ENCODE data around the gene APOL3.
"Not testable (repeated sequence)": the region's sequence is repeated elsewhere in the genome, so short reads cannot be mapped to it uniquely, and the experiment has no call there.

The APOL3 gene

DNA sequence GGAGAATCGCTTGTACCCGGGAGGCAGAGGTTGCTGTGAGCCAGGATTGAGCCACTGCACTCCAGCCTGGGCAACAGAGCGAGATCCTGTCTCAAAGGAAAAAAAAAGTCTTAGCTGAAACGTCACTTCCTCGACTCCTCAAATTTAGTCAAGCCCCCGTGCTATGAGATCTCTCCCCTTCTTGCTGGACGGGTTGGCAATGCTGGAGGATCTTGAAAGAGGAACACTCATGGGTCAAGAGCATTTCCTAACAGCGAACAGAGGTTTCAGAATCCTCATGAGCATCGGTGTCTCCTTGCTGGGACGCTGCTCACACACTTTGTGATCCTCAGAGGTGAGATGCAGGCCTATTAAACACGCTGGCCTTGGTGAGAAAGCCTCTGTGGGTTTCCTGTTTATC lies 35.9 kb downstream of the APOL3 start:
- no peak overlapping the region for H3K4me3 ChIP-seq (replicated peaks; ENCODE audit: low read depth, low read length)
- TF ChIP-seq, protein P1, sequence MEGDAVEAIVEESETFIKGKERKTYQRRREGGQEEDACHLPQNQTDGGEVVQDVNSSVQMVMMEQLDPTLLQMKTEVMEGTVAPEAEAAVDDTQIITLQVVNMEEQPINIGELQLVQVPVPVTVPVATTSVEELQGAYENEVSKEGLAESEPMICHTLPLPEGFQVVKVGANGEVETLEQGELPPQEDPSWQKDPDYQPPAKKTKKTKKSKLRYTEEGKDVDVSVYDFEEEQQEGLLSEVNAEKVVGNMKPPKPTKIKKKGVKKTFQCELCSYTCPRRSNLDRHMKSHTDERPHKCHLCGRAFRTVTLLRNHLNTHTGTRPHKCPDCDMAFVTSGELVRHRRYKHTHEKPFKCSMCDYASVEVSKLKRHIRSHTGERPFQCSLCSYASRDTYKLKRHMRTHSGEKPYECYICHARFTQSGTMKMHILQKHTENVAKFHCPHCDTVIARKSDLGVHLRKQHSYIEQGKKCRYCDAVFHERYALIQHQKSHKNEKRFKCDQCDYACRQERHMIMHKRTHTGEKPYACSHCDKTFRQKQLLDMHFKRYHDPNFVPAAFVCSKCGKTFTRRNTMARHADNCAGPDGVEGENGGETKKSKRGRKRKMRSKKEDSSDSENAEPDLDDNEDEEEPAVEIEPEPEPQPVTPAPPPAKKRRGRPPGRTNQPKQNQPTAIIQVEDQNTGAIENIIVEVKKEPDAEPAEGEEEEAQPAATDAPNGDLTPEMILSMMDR (IDR thresholded peaks at IDR 0.05; ENCODE audit: low read length, missing control alignments): no peak
- DNase-seq (ENCODE audit: low read depth): no peak

DNA sequence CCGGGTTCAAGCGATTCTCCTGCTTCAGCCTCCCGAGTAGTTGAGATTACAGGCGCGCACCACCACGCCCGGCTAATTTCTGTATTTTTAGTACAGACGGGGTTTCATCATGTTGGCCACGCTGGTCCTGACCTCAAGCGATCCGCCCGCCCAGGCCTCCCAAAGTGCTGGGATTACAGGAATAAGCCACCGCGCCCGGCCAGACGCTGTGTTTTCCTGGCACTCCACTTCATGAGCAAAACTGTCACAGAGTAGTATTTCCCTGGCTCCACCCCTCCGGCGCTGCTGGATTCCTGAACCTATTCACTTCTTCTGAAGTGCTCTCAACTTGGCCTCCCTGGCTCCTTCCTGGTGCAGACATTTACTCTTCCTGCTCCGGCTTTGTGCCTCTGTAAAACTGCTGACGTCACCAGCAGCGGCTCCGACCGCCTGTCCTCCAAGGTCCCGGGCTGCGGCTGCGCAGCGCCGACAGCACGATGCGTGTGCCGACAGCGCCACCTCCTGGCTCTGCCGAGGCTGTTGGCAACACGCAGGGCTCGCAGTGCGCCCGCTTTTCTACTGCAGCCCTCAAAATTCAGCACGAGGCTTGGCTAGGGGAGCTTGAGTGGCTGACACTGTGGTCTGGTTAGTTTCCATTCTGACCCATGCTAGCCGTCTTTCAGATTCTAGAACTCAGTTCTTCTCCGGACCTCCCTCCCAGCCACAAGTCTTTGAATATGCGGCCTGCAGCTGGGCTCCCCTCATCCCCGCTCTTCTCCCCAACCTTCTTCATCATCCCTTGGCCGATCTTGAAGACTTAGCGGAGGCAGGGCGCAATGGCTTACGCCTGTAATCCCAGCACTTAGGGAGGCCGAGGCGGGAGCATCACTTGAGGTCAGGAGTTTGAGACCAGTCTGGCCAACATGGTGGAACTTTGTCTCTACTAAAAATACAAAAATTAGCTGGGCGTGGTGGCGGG lies 36.6 kb downstream of the APOL3 start:
- DNase-seq (ENCODE audit: low read depth): peak; percentile 96
- no peak overlapping the region for H3K4me3 ChIP-seq (replicated peaks; ENCODE audit: low read depth, low read length)
- TF ChIP-seq, protein P1 (IDR thresholded peaks at IDR 0.05; ENCODE audit: low read length, missing control alignments): peak; percentile 91

DNA sequence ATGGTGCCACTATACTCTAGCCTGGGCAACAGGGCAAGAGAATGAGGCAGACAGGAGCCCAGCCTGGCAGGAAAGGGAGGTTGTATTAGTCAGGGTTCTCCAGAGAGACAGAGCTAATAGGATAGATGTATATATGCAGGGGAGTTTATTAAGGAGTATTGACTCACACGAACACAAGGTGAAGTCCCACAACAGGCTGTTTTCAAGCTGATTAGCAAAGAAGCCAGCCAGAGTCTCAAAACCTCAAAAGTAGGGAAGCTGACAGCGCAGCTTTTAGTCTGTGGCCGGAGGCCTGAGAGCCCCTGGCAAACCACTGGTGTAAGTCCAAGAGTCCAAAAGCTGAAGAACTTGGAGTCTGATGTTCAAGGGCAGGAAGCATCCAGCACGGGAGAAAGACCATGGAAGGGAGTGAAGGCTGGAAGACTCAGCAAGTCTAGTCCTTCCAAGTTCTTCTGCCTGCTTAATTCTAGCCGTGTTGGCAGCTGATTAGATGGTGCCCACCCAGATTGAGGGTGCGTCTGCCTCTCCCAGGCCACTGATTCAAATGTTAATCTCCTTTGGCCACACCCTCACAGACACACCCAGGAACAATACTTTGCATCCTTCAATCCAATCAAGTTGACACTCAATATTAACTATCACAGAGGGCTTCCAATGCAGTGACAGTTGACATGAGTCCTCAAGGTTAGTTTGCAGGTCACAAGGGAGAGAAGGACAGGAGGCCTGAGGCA lies 39.8 kb downstream of the APOL3 start:
- H3K4me3 ChIP-seq (replicated peaks; ENCODE audit: low read depth, low read length); DNase-seq (ENCODE audit: low read depth): not testable (repeated sequence)

DNA sequence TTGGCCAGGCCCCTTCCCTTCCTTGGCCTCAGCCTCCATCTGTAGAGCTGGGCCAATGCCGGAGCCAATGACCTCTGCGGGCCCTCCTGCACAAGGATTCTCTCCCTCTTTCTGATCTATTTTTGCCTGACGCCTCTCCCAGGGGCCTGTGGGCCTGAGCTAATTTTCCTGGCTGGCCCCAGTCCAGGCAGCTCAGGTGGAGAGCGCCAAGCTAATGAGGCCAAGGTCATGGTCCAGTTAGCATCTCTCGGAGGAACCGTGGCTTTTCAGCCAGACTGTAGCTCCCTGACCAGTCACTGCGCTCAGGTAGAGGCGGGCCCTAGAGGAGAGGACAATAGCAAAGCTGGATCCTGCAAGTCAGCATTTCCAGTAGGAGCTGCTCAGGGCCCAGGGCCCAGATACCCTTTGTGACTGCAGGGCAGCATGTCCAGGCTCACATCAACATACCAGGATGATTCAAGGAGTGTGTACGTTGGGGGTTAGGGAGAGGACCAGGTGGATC lies 43.5 kb downstream of the APOL3 start:
- no peak for DNase-seq (ENCODE audit: low read depth)
- TF ChIP-seq, protein P1 (IDR thresholded peaks at IDR 0.05; ENCODE audit: low read length, missing control alignments): no peak
- no peak overlapping the region for H3K4me3 ChIP-seq (replicated peaks; ENCODE audit: low read depth, low read length)

DNA sequence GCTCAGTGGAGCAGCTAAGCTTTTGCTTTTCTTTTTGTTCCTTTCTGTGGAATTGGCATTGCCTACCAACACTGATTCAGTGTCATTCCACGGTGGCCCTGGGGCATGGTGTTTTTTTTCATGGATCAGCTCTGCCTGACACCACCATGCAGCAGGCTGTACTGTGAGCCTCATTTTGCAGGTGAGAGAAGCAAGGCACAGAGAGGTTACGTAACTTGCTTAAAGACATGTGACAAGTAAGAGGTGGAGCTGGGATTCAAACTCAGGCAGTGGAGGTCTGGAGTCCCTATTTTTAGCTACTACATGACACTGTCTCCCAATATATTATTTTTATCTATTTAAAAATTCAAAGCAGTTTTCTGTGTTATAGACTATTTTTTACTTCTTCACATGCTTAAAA lies 44.4 kb downstream of the APOL3 start:
- H3K4me3 ChIP-seq (replicated peaks; ENCODE audit: low read depth, low read length): no peak overlapping the region
- no peak for DNase-seq (ENCODE audit: low read depth)
- TF ChIP-seq, protein P1 (IDR thresholded peaks at IDR 0.05; ENCODE audit: low read length, missing control alignments): no peak

DNA sequence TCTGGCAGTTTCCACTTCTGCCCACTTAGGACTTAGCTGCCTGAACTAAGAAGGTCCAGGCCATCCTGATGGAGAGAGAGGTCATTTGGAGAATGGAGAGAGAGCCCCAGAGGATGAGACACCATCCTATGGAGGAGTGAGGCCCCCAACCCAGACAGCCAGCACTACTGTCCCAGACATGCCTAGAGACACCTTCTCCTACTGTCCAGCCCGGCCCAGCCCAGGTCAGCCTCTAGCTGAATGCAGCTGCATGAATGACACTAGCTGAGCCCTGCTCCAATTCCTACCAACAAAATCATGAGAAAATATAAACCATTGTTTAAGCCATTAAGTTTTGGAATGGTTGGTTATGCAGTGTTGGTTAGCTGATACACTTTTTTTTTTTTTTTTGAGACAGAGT lies 47.4 kb downstream of the APOL3 start:
- TF ChIP-seq, protein P1 (IDR thresholded peaks at IDR 0.05; ENCODE audit: low read length, missing control alignments): no peak
- no peak for DNase-seq (ENCODE audit: low read depth)
- no peak overlapping the region for H3K4me3 ChIP-seq (replicated peaks; ENCODE audit: low read depth, low read length)

DNA sequence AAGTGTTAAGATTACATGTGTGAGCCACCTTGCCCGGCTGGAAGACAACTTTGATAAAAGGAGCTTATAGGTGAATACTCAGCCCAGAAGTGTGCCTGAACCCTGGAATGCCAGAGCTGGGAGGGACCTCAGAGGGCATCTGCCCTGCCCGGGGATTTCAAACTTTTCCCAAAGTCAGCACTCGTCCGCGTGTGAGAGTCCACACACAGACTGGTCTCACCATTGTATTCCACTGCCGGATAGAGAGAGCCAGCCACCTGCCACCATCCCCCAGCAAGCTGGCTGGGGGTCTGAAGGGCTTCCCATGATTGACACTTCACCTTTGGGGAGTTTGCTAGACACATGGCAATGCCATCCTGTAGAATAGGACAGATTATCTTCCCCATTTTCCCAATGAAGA lies 49.2 kb downstream of the APOL3 start:
- DNase-seq (ENCODE audit: low read depth): no peak
- TF ChIP-seq, protein P1 (IDR thresholded peaks at IDR 0.05; ENCODE audit: low read length, missing control alignments): no peak
- H3K4me3 ChIP-seq (replicated peaks; ENCODE audit: low read depth, low read length): no peak overlapping the region
